ENCODE measurements around the gene MAPRE2. TPM values are rescaled to one million over a fixed set of nuclear protein-coding genes. Genes with fewer than 3 reads are reported as not detected.
A peak's percentile ranks its signal among the peaks of the same experiment; 100 is the strongest.

Gene MAPRE2
- total and polyA plus RNA-seq, 2 donors (not counting 1 experiment from before 2014, with no cell fraction given) = 18.5 to 88.1 TPM

GRCh38 chr18:35097195-35097594 is 56.0 kb downstream of the MAPRE2 start:
- Histone ChIP-seq H2AFZ (ENCODE audit: low read length) (no peak overlapping the region), H3K9ac (ENCODE audit: insufficient read depth, low read length) (no peak overlapping the region), H3K9me3 (ENCODE audit: control insufficient read depth, insufficient read depth, low read depth, low read length) (no peaks in the 10 kb centered on the region), H3K79me2 (ENCODE audit: control insufficient read depth, insufficient read depth, low read length) (no peaks in the 10 kb centered on the region), H4K20me1 (ENCODE audit: control insufficient read depth, extremely low read depth, insufficient read depth, low read length) (no peaks in the 10 kb centered on the region), H3K4me1 (ENCODE audit: control insufficient read depth, extremely low read depth, insufficient read depth, low read length) (peaks cover 2% of the 10 kb centered on the region), H3K27ac (ENCODE audit: insufficient read depth, low read length) (no peak overlapping the region), H3K27me3 (ENCODE audit: control insufficient read depth, insufficient read depth, low read length) (no peaks in the 10 kb centered on the region), H3K4me3 (replicated peaks in 1 of 4; ENCODE audit: control extremely low read depth in 1 of 4, insufficient read depth in 1 of 4, low read depth in 3 of 4, low read length in 4 of 4) (no peak overlapping the region), H3K36me3 (ENCODE audit: control insufficient read depth, insufficient read depth, low read length) (no peaks in the 10 kb centered on the region), H3K4me2 (ENCODE audit: extremely low read depth, insufficient read depth, low read length) (no peak overlapping the region)
- no peak for TF ChIP-seq EZH2 (IDR thresholded peaks at IDR 0.05; ENCODE audit: low read length, missing control alignments)
- no peak for TF ChIP-seq CTCF (conservative IDR thresholded peaks at IDR 0.05 in 1 of 2, IDR thresholded peaks at IDR 0.05 in 1 of 2; ENCODE audit: low read depth in 1 of 2, low read length in 2 of 2)
- DNase-seq (ENCODE audit: low read depth in 2 of 2) = no peak

GRCh38 chr18:35097763-35098162 is 56.5 kb downstream of the MAPRE2 start:
- Histone ChIP-seq H3K27ac (ENCODE audit: insufficient read depth, low read length) (no peak overlapping the region), H3K9me3 (ENCODE audit: control insufficient read depth, insufficient read depth, low read depth, low read length) (no peaks in the 10 kb centered on the region), H3K4me3 (replicated peaks in 1 of 4; ENCODE audit: control extremely low read depth in 1 of 4, insufficient read depth in 1 of 4, low read depth in 3 of 4, low read length in 4 of 4) (no peak overlapping the region), H4K20me1 (ENCODE audit: control insufficient read depth, extremely low read depth, insufficient read depth, low read length) (no peaks in the 10 kb centered on the region), H3K27me3 (ENCODE audit: control insufficient read depth, insufficient read depth, low read length) (no peaks in the 10 kb centered on the region), H3K4me1 (ENCODE audit: control insufficient read depth, extremely low read depth, insufficient read depth, low read length) (peaks cover 2% of the 10 kb centered on the region), H3K36me3 (ENCODE audit: control insufficient read depth, insufficient read depth, low read length) (no peaks in the 10 kb centered on the region), H2AFZ (ENCODE audit: low read length) (no peak overlapping the region), H3K79me2 (ENCODE audit: control insufficient read depth, insufficient read depth, low read length) (no peaks in the 10 kb centered on the region), H3K4me2 (ENCODE audit: extremely low read depth, insufficient read depth, low read length) (no peak overlapping the region), H3K9ac (ENCODE audit: insufficient read depth, low read length) (no peak overlapping the region)
- DNase-seq (ENCODE audit: low read depth in 2 of 2) = no peak
- TF ChIP-seq EZH2 (IDR thresholded peaks at IDR 0.05; ENCODE audit: low read length, missing control alignments) (no peak), CTCF (conservative IDR thresholded peaks at IDR 0.05 in 1 of 2, IDR thresholded peaks at IDR 0.05 in 1 of 2; ENCODE audit: low read depth in 1 of 2, low read length in 2 of 2) (no peak)

GRCh38 chr18:35099911-35100310 is 58.7 kb downstream of the MAPRE2 start:
- no peak overlapping the region for H3K27ac ChIP-seq (ENCODE audit: insufficient read depth, low read length)
- H3K27me3 ChIP-seq (ENCODE audit: control insufficient read depth, insufficient read depth, low read length) = no peaks in the 10 kb centered on the region
- no peak overlapping the region for H2AFZ ChIP-seq (ENCODE audit: low read length)
- no peak for TF ChIP-seq EZH2 (IDR thresholded peaks at IDR 0.05; ENCODE audit: low read length, missing control alignments)
- TF ChIP-seq CTCF (conservative IDR thresholded peaks at IDR 0.05 in 1 of 2, IDR thresholded peaks at IDR 0.05 in 1 of 2; ENCODE audit: low read depth in 1 of 2, low read length in 2 of 2) = no peak
- peak; percentile 37 to 59 for DNase-seq (ENCODE audit: low read depth in 2 of 2)
- H3K9me3 ChIP-seq (ENCODE audit: control insufficient read depth, insufficient read depth, low read depth, low read length) = no peaks in the 10 kb centered on the region
- no peak overlapping the region for H3K9ac ChIP-seq (ENCODE audit: insufficient read depth, low read length)
- H3K4me3 ChIP-seq (replicated peaks in 1 of 4; ENCODE audit: control extremely low read depth in 1 of 4, insufficient read depth in 1 of 4, low read depth in 3 of 4, low read length in 4 of 4) = no peak overlapping the region
- H3K4me2 ChIP-seq (ENCODE audit: extremely low read depth, insufficient read depth, low read length) = no peak overlapping the region
- peaks cover 2% of the 10 kb centered on the region for H3K4me1 ChIP-seq (ENCODE audit: control insufficient read depth, extremely low read depth, insufficient read depth, low read length)
- no peaks in the 10 kb centered on the region for H3K79me2 ChIP-seq (ENCODE audit: control insufficient read depth, insufficient read depth, low read length)
- no peaks in the 10 kb centered on the region for H3K36me3 ChIP-seq (ENCODE audit: control insufficient read depth, insufficient read depth, low read length)
- no peaks in the 10 kb centered on the region for H4K20me1 ChIP-seq (ENCODE audit: control insufficient read depth, extremely low read depth, insufficient read depth, low read length)
